ENCODE measurements around the gene BACH2. TPM values are rescaled to one million over a fixed set of nuclear protein-coding genes. Genes with fewer than 3 reads are reported as not detected.

BACH2 gene
- total and polyA plus RNA-seq, 2 of the 4 experiments (the other 2 are of a cell fraction) = 1.3 to 1.4 TPM

DNA sequence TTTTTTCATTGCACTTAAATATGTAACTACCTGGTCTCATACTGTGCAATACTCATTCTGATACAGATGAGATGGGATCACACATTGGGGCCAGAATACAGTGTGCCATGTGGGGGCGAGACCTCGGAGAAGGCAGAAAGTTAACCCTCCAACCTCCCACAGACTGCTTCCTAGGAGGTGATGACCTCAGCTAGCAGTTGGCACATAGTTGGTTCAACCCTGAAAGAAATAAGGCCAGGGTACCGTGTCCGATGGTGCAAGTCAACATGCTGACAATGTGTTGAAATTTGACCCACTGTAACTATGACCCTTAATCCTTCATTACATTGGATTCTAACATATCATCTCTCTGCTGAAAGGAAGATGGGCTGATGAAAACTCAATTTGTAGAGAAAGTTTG lies 340.5 kb downstream of the BACH2 start:
- H3K4me1 ChIP-seq (ENCODE audit: control insufficient read depth, insufficient read depth, low read length) = peaks cover 1% of the 10 kb centered on the region; the same call in 1 of the 2 replicates
- in situ Hi-C loops (cut with MboI; ENCODE audit: low sequenced_read_pairs) = no loop called here
- H3K56ac ChIP-seq (ENCODE audit: extremely low read depth, insufficient read depth, low read length) = no peak overlapping the region
- no peak overlapping the region for H2AFZ ChIP-seq (replicated peaks; ENCODE audit: low read length, poor library complexity)
- ChIA-PET CTCF (interaction anchor here (1.1 kb wide), 1 partner anchor 14 kb away, joined by 4 read pairs; no protein-coding TSS in a partner anchor), POLR2A (ENCODE audit: unreplicated experiment) (no interaction called here)
- H2AK5ac ChIP-seq (ENCODE audit: low read depth, low read length) = no peak overlapping the region
- no peaks in the 10 kb centered on the region for H3K79me1 ChIP-seq (ENCODE audit: low read depth in 1 of 2, low read length in 2 of 2)
- H4K91ac ChIP-seq (ENCODE audit: insufficient read depth, low read depth, low read length) = no peak overlapping the region
- no peak overlapping the region for H3K4me3 ChIP-seq (ENCODE audit: insufficient read depth, low read depth, low read length)
- H3K27me3 ChIP-seq (ENCODE audit: control insufficient read depth, insufficient read depth, low read length) = 0 out of 2 replicates have a peak, but pooled peaks cover 2% of the 10 kb centered on the region
- no peak for DNase-seq
- H3K18ac ChIP-seq (ENCODE audit: low read depth, low read length) = no peak overlapping the region
- no peak overlapping the region for H3K23ac ChIP-seq (ENCODE audit: low read depth, low read length)
- no peak overlapping the region for H2BK5ac ChIP-seq (ENCODE audit: low read depth, low read length, poor library complexity, severe bottlenecking)
- H3K27ac ChIP-seq (ENCODE audit: insufficient read depth, low read length) = no peak overlapping the region
- H3K14ac ChIP-seq (replicated peaks; ENCODE audit: low read depth, low read length) = no peak overlapping the region
- H3K9me1 ChIP-seq (ENCODE audit: insufficient read depth, low read length) = no peaks in the 10 kb centered on the region; the same call in 1 of the 2 replicates
- H3K9me3 ChIP-seq (ENCODE audit: control insufficient read depth, insufficient read depth, low read length) = no peaks in the 10 kb centered on the region
- WGBS, 2 experiments (ENCODE audit: extremely low coverage in 2 of 2, insufficient read length in 1 of 2) = no CpG with 5 or more reads among the region's 4 CpGs
- H4K20me1 ChIP-seq (ENCODE audit: insufficient read depth, low read length) = no peaks in the 10 kb centered on the region
- dilution Hi-C loops (cut with HindIII; ENCODE audit: low sequenced_read_pairs, unreplicated experiment) = no loop called here
- no peak overlapping the region for H3K9ac ChIP-seq (ENCODE audit: low read depth, low read length)
- H2AK9ac ChIP-seq (replicated peaks; ENCODE audit: low read depth, low read length, poor library complexity) = no peak overlapping the region
- no peak overlapping the region for H4K8ac ChIP-seq (ENCODE audit: low read depth in 2 of 2, low read length in 2 of 2)
- H2BK15ac ChIP-seq (ENCODE audit: low read depth, low read length) = no peak overlapping the region
- H3K4ac ChIP-seq (ENCODE audit: low read depth, low read length) = no peak overlapping the region
- ATAC-seq (ENCODE audit: low read depth) = no peak
- H3K4me2 ChIP-seq (ENCODE audit: low read depth, low read length) = no peak overlapping the region
- H2BK120ac ChIP-seq (ENCODE audit: low read depth, low read length) = no peak overlapping the region
- H2BK20ac ChIP-seq (ENCODE audit: low read depth, low read length) = no peak overlapping the region
- intact Hi-C loops (cut with micrococcal nuclease) = no loop called here
- no peak for TF ChIP-seq CHD1 (IDR thresholded peaks at IDR 0.05; ENCODE audit: low read depth, low read length)
- TF ChIP-seq MXI1 (IDR thresholded peaks at IDR 0.05; ENCODE audit: borderline replicate concordance, low read depth, low read length) = no peak
- no peak for TF ChIP-seq FOS (IDR thresholded peaks at IDR 0.05; ENCODE audit: low read depth, low read length)
- no peak for TF ChIP-seq RFX5 (IDR thresholded peaks at IDR 0.05; ENCODE audit: low read depth, low read length)
- no peak for TF ChIP-seq MAZ (IDR thresholded peaks at IDR 0.05; ENCODE audit: borderline replicate concordance, low read depth, low read length)
- H4K5ac ChIP-seq (ENCODE audit: low read depth, low read length) = no peak overlapping the region
- H3K36me3 ChIP-seq (ENCODE audit: control insufficient read depth, insufficient read depth, low read length) = no peaks in the 10 kb centered on the region
- BruUV-seq (replicated peaks) = no TSS peak
